GM18861 (cell line): Measurements from ENCODE around the gene DHRS11.
A peak's percentile ranks its signal among the peaks of the same experiment; 100 is the strongest.

Source experiments
- ATAC-seq: cut with Tn5 transposase; IDR thresholded peaks from one replicate; pipeline ENCODE4 v1.9.1; 2021; ENCODE audit not compliant: unreplicated experiment

The DHRS11 gene, protein sequence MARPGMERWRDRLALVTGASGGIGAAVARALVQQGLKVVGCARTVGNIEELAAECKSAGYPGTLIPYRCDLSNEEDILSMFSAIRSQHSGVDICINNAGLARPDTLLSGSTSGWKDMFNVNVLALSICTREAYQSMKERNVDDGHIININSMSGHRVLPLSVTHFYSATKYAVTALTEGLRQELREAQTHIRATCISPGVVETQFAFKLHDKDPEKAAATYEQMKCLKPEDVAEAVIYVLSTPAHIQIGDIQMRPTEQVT

DNA sequence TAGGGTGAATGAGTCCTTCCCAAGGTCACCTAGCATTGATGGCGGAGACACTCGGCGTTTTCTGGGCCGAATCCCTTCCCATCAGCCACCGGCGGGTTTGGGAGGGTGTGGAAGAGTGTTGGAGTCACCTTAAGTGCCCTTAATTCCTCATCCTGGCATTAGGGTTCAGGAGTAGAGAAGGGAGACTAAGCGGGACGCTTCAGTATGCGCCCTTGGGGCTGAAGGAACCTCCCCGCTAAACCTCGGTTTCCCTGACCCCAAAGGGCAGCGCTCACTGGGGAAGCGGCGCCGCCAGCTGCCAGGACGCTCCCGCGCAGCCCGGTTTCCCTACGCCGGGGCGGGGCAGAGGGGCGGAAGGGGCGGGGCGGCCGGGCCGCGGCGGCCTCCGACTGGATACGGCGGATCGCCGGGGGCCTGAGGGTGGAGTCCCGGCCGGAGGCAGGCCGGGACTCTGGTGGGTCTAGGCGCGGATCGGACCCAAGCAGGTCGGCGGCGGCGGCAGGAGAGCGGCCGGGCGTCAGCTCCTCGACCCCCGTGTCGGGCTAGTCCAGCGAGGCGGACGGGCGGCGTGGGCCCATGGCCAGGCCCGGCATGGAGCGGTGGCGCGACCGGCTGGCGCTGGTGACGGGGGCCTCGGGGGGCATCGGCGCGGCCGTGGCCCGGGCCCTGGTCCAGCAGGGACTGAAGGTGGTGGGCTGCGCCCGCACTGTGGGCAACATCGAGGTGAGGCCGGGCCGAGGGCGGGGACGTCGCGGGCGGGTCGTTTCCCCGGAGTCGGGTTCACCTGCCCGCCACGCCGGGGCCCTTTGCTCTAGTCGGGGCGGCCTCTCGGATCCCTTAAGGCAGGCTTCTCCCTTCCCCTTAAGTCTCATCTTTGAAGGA, at the start of gene DHRS11:
Gene DHRS11 (plus strand): TSS at position 446 of the 882 bp plus-strand sequence. CDS start 131 bp downstream, at position 577.
- ATAC-seq = peak; percentile 65

- no peak for ATAC-seq
These were observed 48.9 kb upstream of the DHRS11 start for GRCh38 chr17:36542755-36543154.

GRCh38 chr17:36544044-36544306, 47.7 kb upstream of the DHRS11 start:
- ATAC-seq = no peak

DNA sequence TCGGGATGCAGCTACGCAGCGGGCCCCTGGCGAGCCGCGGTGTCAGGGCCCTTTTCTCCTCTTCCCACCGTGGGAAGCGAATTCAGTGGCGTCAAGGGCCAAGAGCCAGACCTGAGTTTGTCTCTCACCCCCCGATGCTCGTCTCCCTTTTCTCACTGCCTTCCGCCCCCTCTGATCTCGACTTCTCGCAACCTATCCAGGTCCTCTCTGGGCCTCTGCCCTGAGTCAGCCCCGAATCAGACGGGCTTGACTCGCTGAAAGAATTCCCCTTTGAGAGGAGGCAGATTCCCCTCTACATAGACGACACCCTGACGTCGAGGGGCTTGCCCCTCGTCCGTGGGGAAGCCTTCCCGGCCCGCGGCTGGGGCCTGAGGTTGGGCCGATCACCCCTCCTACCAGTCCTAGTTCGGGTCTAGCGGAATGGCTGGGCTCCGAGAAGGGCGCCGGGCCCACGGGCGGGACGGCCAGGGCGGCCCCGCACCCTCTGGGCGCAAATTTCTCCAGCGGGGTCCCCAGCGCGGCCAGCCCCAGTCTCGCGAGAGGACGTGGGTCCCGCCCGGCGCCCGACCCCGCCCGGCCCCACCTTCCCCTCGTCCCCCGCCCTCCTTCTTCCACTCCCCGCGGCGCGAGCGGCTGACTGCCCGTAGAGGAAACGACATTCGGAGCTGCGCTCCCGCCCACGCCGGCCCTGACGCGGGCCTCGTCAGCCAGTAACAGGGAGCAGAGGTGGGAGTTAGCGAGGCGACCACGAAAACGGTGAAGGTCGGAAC, 47.2 kb upstream of the DHRS11 start, which contains the start of gene GGNBP2:
Gene GGNBP2 (plus strand): TSS at position 613 of the 770 bp plus-strand sequence. CDS start 806 bp downstream, outside the sequence.
- peak; percentile 42 for ATAC-seq

DNA sequence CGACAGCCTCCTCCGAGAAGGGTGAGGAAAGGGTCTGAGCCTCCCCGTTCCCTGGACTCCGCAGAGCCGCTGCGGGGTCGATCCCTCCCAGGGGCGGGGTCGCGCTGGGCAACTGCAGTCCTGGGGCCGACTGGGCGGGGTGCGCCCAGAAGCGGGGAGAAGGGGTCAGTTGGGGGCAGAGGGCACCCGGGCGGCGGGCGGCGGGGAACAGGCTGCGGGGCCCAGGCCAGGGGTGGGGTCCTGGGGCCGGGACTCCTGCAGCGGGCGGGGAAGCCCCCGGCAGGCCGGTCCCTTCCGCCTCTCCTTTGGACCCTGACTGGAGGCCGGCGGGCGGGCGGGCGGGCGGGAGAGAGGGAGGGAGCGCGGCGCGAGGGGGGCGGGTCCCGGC, 46.6 kb upstream of the DHRS11 start:
- ATAC-seq = no peak

- peak; percentile 35 for ATAC-seq
These were observed 45.9 kb upstream of the DHRS11 start for GRCh38 chr17:36545465-36546417.

DNA sequence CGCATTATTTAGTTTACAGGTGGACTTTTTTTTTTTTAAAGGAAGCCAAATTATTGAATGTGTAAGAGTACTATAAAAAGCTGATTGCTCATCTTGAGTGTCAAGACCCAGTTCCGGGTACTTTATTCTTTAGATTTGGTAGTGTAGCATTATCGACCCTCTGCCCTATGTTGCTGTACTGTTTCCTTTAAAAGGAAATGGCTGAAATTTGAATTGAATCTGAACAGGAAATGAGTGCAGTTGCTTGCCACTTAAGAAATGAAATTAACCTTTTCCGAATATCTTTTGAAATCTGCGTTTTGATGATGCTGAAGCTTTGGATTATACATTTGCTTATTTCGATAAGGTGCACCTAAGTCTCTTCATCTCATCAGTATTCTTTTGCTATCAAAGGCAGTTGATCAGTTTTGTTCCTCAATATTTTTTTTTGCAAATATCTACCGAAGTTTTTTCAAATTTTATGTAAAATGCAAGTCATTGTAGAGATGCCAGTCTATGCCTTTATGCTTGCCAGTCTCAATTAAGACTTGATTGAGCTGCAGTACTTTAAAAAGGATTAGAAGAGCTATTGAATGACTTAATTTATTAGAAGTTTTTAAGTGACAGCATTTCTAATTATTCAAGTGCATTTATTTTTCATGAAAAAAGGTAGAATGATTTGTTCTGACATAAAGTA, 45.1 kb upstream of the DHRS11 start:
- no peak for ATAC-seq

DNA sequence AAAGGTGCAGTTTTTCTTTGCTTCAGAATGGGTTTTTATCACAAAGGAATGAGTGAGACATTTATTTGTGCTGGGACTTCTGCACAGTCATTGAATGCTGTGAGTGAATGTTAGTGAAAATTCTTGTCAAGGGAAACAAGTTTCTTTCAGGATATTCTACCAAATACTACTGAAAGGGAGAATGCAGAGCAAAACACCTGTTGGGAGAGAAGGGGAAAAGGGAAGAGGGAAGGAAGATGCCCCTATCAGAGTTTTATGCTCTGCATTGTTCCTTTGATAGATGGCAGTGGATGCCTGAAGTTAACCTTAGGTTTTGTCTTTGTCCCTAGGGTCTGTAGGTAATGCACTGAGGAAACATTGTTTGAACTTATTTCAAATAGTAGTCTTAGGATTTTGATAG, 43.9 kb upstream of the DHRS11 start:
- ATAC-seq = no peak

DNA sequence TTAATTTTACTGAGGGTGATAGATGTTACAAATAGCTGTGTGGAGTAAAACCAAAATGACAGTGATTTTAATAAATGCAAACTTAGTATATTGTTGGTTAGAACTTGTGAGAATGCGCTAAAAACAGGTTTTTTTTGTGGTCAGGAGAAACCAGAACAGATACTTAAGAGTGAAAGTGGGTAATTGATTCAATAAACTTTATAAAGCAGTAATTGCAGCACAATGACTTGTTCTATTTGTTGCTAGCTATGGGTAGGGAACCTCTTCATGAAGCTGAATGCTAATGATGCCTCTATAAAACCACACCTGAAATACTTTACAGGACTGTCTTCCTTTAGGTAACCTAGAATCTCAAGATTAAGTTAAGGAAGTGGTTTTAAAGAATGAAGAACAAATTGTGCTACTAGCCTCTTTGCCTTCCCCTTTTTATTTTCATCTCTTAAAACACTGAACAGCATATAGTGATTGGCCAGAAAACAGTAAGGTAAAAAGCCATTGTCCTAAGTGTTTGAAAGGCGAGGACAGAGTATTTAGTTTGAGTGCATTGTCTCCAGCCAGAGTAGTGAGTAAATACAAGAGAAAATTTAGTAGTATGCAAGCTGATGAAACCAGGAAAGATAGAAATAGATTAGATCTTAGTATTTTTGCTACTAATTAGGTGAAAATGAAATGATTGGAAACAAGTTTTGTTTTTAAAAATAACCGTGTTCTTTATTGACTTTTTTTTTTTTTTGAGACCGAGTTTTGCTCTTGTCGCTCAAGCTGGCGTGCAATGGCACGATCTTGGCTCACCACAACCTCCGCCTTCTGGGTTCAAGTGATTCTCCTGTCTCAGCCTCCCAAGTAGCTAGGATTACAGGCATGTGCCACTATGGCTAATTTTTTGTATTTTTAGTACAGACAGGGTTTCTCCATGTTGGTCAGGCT, 40.9 kb upstream of the DHRS11 start:
- no peak for ATAC-seq

GRCh38 chr17:36553459-36553858, 38.2 kb upstream of the DHRS11 start:
- no peak for ATAC-seq

- ATAC-seq = no peak
These were observed 25.6 kb upstream of the DHRS11 start for GRCh38 chr17:36566081-36566480.

DNA sequence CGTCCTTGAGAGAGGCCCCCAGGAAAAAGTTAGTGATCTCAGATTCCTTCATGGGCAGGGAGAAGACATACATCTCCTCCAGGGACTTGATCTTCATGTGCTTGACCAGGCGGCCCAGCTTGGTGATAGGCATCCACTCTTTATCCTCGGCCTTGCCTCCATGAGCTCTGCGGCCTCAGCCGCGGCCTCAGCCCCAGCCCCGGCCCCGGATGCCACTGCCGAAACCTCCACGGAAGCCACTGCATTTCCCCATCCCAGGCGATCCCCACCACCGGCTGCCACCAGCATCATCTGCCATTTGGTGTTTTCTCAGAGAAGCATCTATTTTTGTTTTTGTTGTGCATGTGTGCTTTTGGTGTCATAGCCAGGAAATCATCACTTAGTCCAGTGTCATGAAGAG, 16.7 kb upstream of the DHRS11 start:
- ATAC-seq = no peak

DNA sequence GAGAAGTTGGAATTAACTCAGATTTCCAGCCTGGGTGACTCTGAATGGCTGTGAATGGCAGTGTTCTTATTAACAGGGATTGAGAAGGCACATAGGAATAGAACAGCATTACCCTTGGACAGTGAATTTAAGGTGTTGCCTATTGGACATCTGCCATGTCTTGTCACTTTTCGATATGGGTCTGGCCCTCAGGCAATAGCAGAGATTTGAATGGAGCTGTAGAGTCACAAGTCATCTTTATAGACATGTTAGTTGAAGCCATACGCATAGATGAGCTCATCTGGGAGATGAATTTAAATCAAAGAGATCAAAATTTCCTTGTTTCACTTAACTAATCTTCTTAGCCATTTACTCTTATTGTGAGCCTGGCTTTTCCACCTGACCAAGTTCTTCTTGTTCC, 14.9 kb upstream of the DHRS11 start:
- no peak for ATAC-seq

- no peak for ATAC-seq
These were observed 13.0 kb upstream of the DHRS11 start for GRCh38 chr17:36578671-36579070.

GRCh38 chr17:36583787-36584186, 7.9 kb upstream of the DHRS11 start:
- no peak for ATAC-seq

DNA sequence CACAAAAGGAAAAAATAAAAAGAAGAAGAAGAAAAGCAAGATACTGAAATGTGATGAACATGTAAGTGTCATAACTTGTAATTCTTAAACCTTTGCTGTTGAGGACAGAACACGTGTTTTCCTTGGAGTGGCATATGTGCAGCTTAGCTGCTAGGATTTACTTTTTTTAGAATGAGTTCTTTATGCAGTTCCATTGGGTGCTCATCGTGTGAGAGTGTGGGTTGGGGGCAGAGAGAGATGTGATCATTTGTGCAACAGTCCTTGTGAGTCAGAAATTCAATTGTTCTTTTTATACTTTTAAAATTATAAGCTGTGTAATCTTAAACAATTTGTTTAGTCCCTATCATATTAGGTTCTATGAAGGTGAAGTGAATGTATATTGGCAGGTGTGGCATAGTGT, 5.5 kb upstream of the DHRS11 start:
- ATAC-seq = no peak

GRCh38 chr17:36590082-36590481, 1.6 kb upstream of the DHRS11 start:
- ATAC-seq = no peak

- no peak for ATAC-seq
These were observed 637 bp downstream of the DHRS11 start for GRCh38 chr17:36592316-36592715.

DNA sequence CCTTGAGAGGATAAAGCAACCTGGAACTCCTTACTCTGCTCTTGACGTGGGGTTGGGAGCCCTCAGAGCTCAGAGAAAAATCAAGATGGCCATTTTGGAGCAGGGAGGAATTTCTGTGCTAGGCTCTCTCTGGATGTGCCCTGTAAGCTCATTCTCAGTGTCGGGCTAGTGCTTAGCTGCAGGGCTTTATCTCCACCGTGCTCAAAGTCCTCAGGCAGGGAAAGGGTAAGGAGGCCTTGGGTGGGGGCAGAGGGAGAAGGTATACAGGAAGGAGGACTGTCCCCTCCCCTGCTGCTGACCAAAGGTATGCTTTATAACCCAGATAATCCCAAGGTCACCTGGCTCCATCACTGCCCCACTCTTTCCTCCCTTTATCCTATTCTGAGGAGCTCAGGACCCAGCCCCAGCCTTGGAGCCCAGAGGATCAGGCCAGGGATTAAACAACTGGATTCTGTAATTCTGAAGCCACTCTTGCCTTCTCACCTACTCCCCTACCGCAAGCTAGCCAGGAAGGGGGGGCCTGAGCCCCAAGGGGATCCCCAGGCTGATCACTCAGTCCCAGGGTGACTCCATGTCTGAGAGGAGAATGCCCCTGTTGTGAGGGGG, 1.1 kb downstream of the DHRS11 start:
- no peak for ATAC-seq
